Astrocyte (in vitro differentiated cells and primary cell): ENCODE measurements around the gene CHD6. TPM values are rescaled to one million over a fixed set of nuclear protein-coding genes. Genes with fewer than 3 reads are reported as not detected.

Experiments used
- DNase-seq: peaks from one replicate; pipeline ENCODE4 v3.0.0-alpha.2; 2010; ENCODE audit warnings: low read depth
- FAIRE-seq: peaks from 2 replicates; lab custom pipeline; 2011; peaks lifted over from hg19 to GRCh38; lab: Jason Lieb, UNC
- H2AFZ ChIP-seq: 2 replicates; pipeline ENCODE4 v1.6.0; 2012; ENCODE audit warnings: low read depth, low read length, inconsistent platforms
- H3K27ac ChIP-seq: 2 replicates; pipeline ENCODE4 v1.5.1; 2011; ENCODE audit warnings: low read depth, low read length, inconsistent platforms
- H3K27me3 ChIP-seq: 2 replicates; pipeline ENCODE4 v1.6.0; 2011; ENCODE audit warnings: low read length, inconsistent platforms; ENCODE audit not compliant: insufficient read depth
- H3K36me3 ChIP-seq: 2 replicates; pipeline ENCODE4 v1.5.1; 2011; ENCODE audit warnings: low read length, inconsistent platforms; ENCODE audit not compliant: insufficient read depth
- H3K4me1 ChIP-seq: 2 replicates; pipeline ENCODE4 v1.5.1; 2011; ENCODE audit warnings: low read length, inconsistent platforms; ENCODE audit not compliant: insufficient read depth
- H3K4me2 ChIP-seq: 2 replicates; pipeline ENCODE4 v1.6.0; 2012; ENCODE audit warnings: low read length, inconsistent platforms
- H3K4me3 ChIP-seq: 2 replicates; pipeline ENCODE4 v1.5.1; 2011; ENCODE audit warnings: low read depth, mild to moderate bottlenecking, low read length, inconsistent platforms; ENCODE audit not compliant: insufficient read depth
- H3K79me2 ChIP-seq: 2 replicates; pipeline ENCODE4 v1.6.0; 2012; ENCODE audit warnings: mild to moderate bottlenecking, low read length, inconsistent platforms; ENCODE audit not compliant: insufficient read depth
- H3K9ac ChIP-seq: 2 replicates; pipeline ENCODE4 v1.6.0; 2012; ENCODE audit warnings: mild to moderate bottlenecking, low read length, inconsistent platforms
- H3K9me3 ChIP-seq: 2 replicates; pipeline ENCODE4 v1.5.1; 2012; ENCODE audit warnings: low read depth, mild to moderate bottlenecking, low read length, inconsistent platforms; ENCODE audit not compliant: insufficient read depth
- H4K20me1 ChIP-seq: 2 replicates; pipeline ENCODE4 v1.6.0; 2012; ENCODE audit warnings: low read length, inconsistent platforms; ENCODE audit not compliant: insufficient read depth
- H3K27ac Mint-ChIP-seq: one replicate; pipeline ENCODE4 v1.8.0; 2021; ENCODE audit warnings: mild to moderate bottlenecking, mixed read lengths; ENCODE audit not compliant: unreplicated experiment
- H3K27me3 Mint-ChIP-seq: one replicate; pipeline ENCODE4 v1.8.0; 2021; ENCODE audit warnings: low read depth, mixed read lengths; ENCODE audit not compliant: unreplicated experiment
- H3K36me3 Mint-ChIP-seq: one replicate; pipeline ENCODE4 v1.8.0; 2021; ENCODE audit warnings: low read depth, mixed read lengths; ENCODE audit not compliant: unreplicated experiment
- H3K4me1 Mint-ChIP-seq: one replicate; pipeline ENCODE4 v1.8.0; 2021; ENCODE audit warnings: low read depth, mixed read lengths; ENCODE audit not compliant: unreplicated experiment
- H3K4me3 Mint-ChIP-seq: one replicate; pipeline ENCODE4 v1.8.0; 2021; ENCODE audit warnings: mild to moderate bottlenecking, moderate library complexity, mixed read lengths; ENCODE audit not compliant: unreplicated experiment
- H3K9me3 Mint-ChIP-seq: one replicate; pipeline ENCODE4 v1.8.0; 2021; ENCODE audit warnings: mild to moderate bottlenecking, mixed read lengths; ENCODE audit not compliant: unreplicated experiment
- EZH2 ChIP-seq: IDR thresholded peaks from 2 replicates; pipeline ENCODE4 v1.6.1; 2012; ENCODE audit warnings: mild to moderate bottlenecking, low read length, inconsistent platforms; ENCODE audit not compliant: insufficient read depth
- total RNA-seq: library from RNA; stranded (reverse); gene quantifications from 2 replicates; pipeline ENCODE4 v1.2.1, GENCODE V29; 2021
- TF ChIP-seq, protein P1 (sequence below): IDR thresholded peaks from 2 replicates; pipeline ENCODE4 v1.5.1; 2011; ENCODE audit warnings: low read depth, mild to moderate bottlenecking, inconsistent platforms, low read length, moderate library complexity; ENCODE audit not compliant: insufficient read depth

CHD6 gene
- total RNA-seq, 1 donor from 2014 or later = 44.7 TPM

DNA sequence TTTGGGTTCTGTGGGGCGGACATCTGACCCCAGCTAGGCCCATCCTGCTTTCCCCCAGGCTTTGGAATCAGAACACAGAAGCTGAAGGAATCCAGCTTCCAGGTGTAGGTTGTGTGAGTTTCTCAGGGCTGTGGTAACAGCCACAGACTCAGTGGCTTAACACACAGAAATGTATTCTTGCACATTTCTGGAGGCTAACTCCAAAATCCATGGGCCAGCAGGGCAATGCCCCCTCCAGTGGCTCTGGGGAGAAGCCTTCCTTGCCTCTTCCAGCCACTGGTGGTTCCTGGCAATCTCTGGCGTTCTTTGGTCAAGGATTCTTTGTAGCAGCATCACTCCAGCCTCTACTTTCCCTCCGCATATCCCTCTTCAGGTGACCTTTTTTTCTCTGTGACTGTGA is 250.2 kb downstream of the CHD6 start:
- Histone ChIP-seq H3K36me3 (no peaks in the 10 kb centered on the region), H3K79me2 (no peaks in the 10 kb centered on the region), H3K9ac (no peak overlapping the region), H3K27me3 (peaks cover 31% of the 10 kb centered on the region), H3K4me2 (no peak overlapping the region), H3K27ac (no peak overlapping the region), H4K20me1 (no peaks in the 10 kb centered on the region), H3K4me3 (no peak overlapping the region), H2AFZ (no peak overlapping the region), H3K4me1 (no peaks in the 10 kb centered on the region), H3K9me3 (peaks cover 7% of the 10 kb centered on the region)
- no peak overlapping the region for H3K4me3 Mint-ChIP-seq
- peaks cover 4% of the 10 kb centered on the region for H3K36me3 Mint-ChIP-seq
- peaks cover 40% of the 10 kb centered on the region for H3K27me3 Mint-ChIP-seq
- TF ChIP-seq, protein P1, sequence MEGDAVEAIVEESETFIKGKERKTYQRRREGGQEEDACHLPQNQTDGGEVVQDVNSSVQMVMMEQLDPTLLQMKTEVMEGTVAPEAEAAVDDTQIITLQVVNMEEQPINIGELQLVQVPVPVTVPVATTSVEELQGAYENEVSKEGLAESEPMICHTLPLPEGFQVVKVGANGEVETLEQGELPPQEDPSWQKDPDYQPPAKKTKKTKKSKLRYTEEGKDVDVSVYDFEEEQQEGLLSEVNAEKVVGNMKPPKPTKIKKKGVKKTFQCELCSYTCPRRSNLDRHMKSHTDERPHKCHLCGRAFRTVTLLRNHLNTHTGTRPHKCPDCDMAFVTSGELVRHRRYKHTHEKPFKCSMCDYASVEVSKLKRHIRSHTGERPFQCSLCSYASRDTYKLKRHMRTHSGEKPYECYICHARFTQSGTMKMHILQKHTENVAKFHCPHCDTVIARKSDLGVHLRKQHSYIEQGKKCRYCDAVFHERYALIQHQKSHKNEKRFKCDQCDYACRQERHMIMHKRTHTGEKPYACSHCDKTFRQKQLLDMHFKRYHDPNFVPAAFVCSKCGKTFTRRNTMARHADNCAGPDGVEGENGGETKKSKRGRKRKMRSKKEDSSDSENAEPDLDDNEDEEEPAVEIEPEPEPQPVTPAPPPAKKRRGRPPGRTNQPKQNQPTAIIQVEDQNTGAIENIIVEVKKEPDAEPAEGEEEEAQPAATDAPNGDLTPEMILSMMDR = no peak
- TF ChIP-seq EZH2 = no peak
- DNase-seq = no peak
- H3K27ac Mint-ChIP-seq = no peak overlapping the region
- no peaks in the 10 kb centered on the region for H3K4me1 Mint-ChIP-seq
- peaks cover 15% of the 10 kb centered on the region for H3K9me3 Mint-ChIP-seq
- no peak for FAIRE-seq

DNA sequence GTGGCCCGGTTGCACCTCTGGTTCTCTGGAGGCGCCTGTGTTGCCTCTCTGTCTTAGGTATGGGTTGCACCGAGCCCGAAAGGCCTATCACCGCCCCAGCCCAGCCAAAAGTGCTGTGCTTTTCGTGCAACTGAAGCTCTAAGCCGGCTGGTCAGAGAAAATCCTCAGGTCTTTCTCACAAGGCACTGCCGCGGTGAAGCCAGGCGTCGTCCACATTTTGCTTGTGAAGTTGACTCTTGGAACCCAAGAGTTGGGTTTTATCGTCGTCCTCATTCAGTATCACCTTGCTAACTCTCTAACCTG is 250.8 kb downstream of the CHD6 start:
- peaks cover 7% of the 10 kb centered on the region for H3K9me3 ChIP-seq
- no peak for DNase-seq
- Mint-ChIP-seq H3K27me3 (peaks cover 40% of the 10 kb centered on the region), H3K9me3 (peaks cover 10% of the 10 kb centered on the region), H3K36me3 (peaks cover 4% of the 10 kb centered on the region), H3K4me3 (peak overlapping the region; percentile 75), H3K27ac (no peak overlapping the region), H3K4me1 (no peaks in the 10 kb centered on the region)
- no peak for TF ChIP-seq EZH2
- TF ChIP-seq, protein P1 = no peak
- H3K4me3 ChIP-seq = no peak overlapping the region
- no peak overlapping the region for H2AFZ ChIP-seq
- H3K4me1 ChIP-seq = no peaks in the 10 kb centered on the region
- H3K9ac ChIP-seq = no peak overlapping the region
- H3K36me3 ChIP-seq = no peaks in the 10 kb centered on the region
- H4K20me1 ChIP-seq = no peaks in the 10 kb centered on the region
- H3K27ac ChIP-seq = no peak overlapping the region
- peaks cover 31% of the 10 kb centered on the region for H3K27me3 ChIP-seq
- H3K4me2 ChIP-seq = peak overlapping the region; percentile 67
- no peaks in the 10 kb centered on the region for H3K79me2 ChIP-seq
- no peak for FAIRE-seq

DNA sequence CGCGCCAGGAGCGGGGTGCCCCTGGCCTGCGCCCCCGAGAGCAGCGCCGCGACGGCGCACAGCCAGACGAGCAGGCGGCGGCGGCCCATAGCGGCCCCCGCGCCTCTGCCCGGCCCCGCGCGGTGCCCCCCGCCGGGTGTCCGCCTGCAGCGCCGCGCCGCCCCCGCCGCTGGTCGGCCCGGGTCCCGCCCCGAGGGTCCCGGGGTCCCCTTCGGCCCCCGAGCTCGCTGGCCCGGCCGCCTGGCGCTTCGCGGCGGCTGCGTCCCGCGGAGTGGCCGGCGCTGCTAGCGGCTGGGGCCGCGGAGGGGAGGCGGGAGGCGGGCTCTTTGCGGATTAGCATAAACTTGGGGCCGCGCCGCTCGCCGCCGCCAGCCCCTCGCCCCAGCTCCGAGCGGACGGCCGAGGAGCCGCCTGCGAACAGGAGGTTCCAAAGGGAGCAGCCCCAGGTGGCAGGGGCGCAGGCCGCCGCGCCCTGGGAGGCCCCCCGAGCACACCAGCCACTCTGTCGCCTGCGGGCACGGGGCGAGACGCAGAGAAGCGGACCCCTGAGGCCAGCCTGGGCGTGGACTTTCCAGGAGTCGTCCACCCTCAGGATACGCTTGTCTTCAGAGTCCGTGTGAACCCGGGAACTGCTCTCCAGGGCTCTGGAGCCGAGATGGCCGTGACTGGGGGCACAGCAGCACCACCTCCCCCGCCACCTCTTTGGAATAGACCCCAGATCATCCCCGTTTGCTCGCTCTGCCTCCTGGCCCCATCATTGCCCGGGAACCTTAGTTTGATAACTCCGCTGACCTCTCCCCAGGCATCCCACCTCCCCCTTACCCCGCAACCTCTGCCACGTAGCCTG is 251.4 kb downstream of the CHD6 start, which contains the start of gene EMILIN3:
EMILIN3 (minus strand) TSS at position 273 of the 847 bp plus-strand sequence; CDS start at position 89, 184 bp downstream.
- FAIRE-seq (no peak), DNase-seq (no peak)
- Histone ChIP-seq H3K27ac (no peak within 1 kb of the TSS), H3K79me2 (no peaks in the 10 kb centered on the region), H3K27me3 (peaks cover 31% of the 10 kb centered on the region), H3K4me2 (peak within 1 kb of the TSS; percentile 67), H2AFZ (peak within 1 kb of the TSS; percentile 56), H3K9me3 (peaks cover 7% of the 10 kb centered on the region), H3K9ac (no peak within 1 kb of the TSS), H3K4me1 (no peaks in the 10 kb centered on the region), H3K36me3 (no peaks in the 10 kb centered on the region), H3K4me3 (peak within 1 kb of the TSS; percentile 17), H4K20me1 (no peaks in the 10 kb centered on the region)
- peaks cover 40% of the 10 kb centered on the region for H3K27me3 Mint-ChIP-seq
- no peaks in the 10 kb centered on the region for H3K4me1 Mint-ChIP-seq
- TF ChIP-seq, protein P1 = no peak
- peak; percentile 76 for TF ChIP-seq EZH2
- peaks cover 4% of the 10 kb centered on the region for H3K36me3 Mint-ChIP-seq
- H3K27ac Mint-ChIP-seq = no peak within 1 kb of the TSS
- H3K9me3 Mint-ChIP-seq = peaks cover 10% of the 10 kb centered on the region
- peak within 1 kb of the TSS; percentile 75 for H3K4me3 Mint-ChIP-seq
